BLaER1 (cell line): ENCODE data around the gene ARHGAP11B.
A peak's percentile ranks its signal among the peaks of the same experiment; 100 is the strongest.
"Not testable (repeated sequence)": the region's sequence is repeated elsewhere in the genome, so short reads cannot be mapped to it uniquely, and the experiment has no call there.

Source experiments
- H3K27ac ChIP-seq: shearing (Covaris generic); formaldehyde crosslinking; 2 replicates; pipeline ENCODE4 v1.8.1; 2022
- H3K27me3 ChIP-seq: shearing (Covaris generic); formaldehyde crosslinking; 2 replicates; pipeline ENCODE4 v1.8.1; 2022
- H3K36me3 ChIP-seq: shearing (Covaris generic); formaldehyde crosslinking; 2 replicates; pipeline ENCODE4 v1.8.1; 2022
- H3K4me1 ChIP-seq: shearing (Covaris generic); formaldehyde crosslinking; 2 replicates; pipeline ENCODE4 v1.8.1; 2022
- H3K4me2 ChIP-seq: shearing (Covaris generic); formaldehyde crosslinking; 2 replicates; pipeline ENCODE4 v1.8.1; 2022
- H3K4me3 ChIP-seq: shearing (Covaris generic); formaldehyde crosslinking; 2 replicates; pipeline ENCODE4 v1.8.1; 2022
- H3K9ac ChIP-seq: shearing (Covaris generic); formaldehyde crosslinking; 2 replicates; pipeline ENCODE4 v1.8.1; 2022
- H3K9me3 ChIP-seq: shearing (Covaris generic); formaldehyde crosslinking; 2 replicates; pipeline ENCODE4 v1.8.1; 2022
- H4K20me1 ChIP-seq: shearing (Covaris generic); formaldehyde crosslinking; 2 replicates; pipeline ENCODE4 v1.8.1; 2022
- Cebpa-rat ChIP-seq: shearing (Covaris generic); IDR thresholded peaks from 2 replicates; pipeline ENCODE4 v1.8.1; 2022

Gene ARHGAP11B

GRCh38 chr15:30625436-30626193 lies at the start of gene ARHGAP11B:
TSS of gene ARHGAP11B (plus strand) at chr15:30626128.
- not testable (repeated sequence) for H3K9me3 ChIP-seq, H3K27me3 ChIP-seq, H4K20me1 ChIP-seq, H3K36me3 ChIP-seq
- Histone ChIP-seq H3K4me2 (peak within 1 kb of the TSS; percentile 71), H3K4me3 (peak within 1 kb of the TSS; percentile 74), H3K27ac (peak within 1 kb of the TSS; percentile 92), H3K9ac (peak within 1 kb of the TSS; percentile 87), H3K4me1 (peaks cover 19% of the 10 kb centered on the region)

GRCh38 chr15:30579394-30579970 lies 46.4 kb upstream of the ARHGAP11B start:
- H3K36me3 ChIP-seq, H3K9me3 ChIP-seq, H3K4me2 ChIP-seq, H3K27ac ChIP-seq, H3K4me3 ChIP-seq, H3K27me3 ChIP-seq, H4K20me1 ChIP-seq, H3K9ac ChIP-seq, H3K4me1 ChIP-seq: not testable (repeated sequence)

GRCh38 chr15:30580716-30581115 lies 45.2 kb upstream of the ARHGAP11B start:
- not testable (repeated sequence) for H3K27me3 ChIP-seq, H3K36me3 ChIP-seq, H3K9me3 ChIP-seq, H4K20me1 ChIP-seq, H3K4me1 ChIP-seq, H3K4me3 ChIP-seq, H3K9ac ChIP-seq, H3K4me2 ChIP-seq, H3K27ac ChIP-seq

GRCh38 chr15:30598953-30599352 lies 27.0 kb upstream of the ARHGAP11B start:
- H3K4me2 ChIP-seq, H4K20me1 ChIP-seq, H3K9me3 ChIP-seq, H3K27me3 ChIP-seq, H3K4me3 ChIP-seq, H3K36me3 ChIP-seq, H3K27ac ChIP-seq, H3K9ac ChIP-seq, H3K4me1 ChIP-seq: not testable (repeated sequence)

- not testable (repeated sequence) for H3K4me2 ChIP-seq, H4K20me1 ChIP-seq, H3K4me1 ChIP-seq, H3K27ac ChIP-seq, H3K4me3 ChIP-seq, H3K27me3 ChIP-seq, H3K9ac ChIP-seq, H3K9me3 ChIP-seq, H3K36me3 ChIP-seq
Observed at GRCh38 chr15:30603796-30604195, 22.1 kb upstream of the ARHGAP11B start, which contains the start of gene GOLGA8H. TSS of gene GOLGA8H (plus strand) at chr15:30604028. CDS start at chr15:30604126, 98 bp downstream.

GRCh38 chr15:30612271-30612670 lies 13.7 kb upstream of the ARHGAP11B start:
- H3K9me3 ChIP-seq, H3K4me1 ChIP-seq, H3K27ac ChIP-seq, H3K4me3 ChIP-seq, H3K36me3 ChIP-seq, H3K4me2 ChIP-seq, H3K27me3 ChIP-seq, H3K9ac ChIP-seq, H4K20me1 ChIP-seq: not testable (repeated sequence)

- not testable (repeated sequence) for H3K27me3 ChIP-seq, H3K36me3 ChIP-seq, H3K9me3 ChIP-seq, H4K20me1 ChIP-seq, H3K9ac ChIP-seq, H3K4me1 ChIP-seq, H3K4me2 ChIP-seq, H3K4me3 ChIP-seq, H3K27ac ChIP-seq
Observed at GRCh38 chr15:30621342-30621741, 4.6 kb upstream of the ARHGAP11B start.

- not testable (repeated sequence) for H4K20me1 ChIP-seq, H3K9me3 ChIP-seq, H3K36me3 ChIP-seq, H3K27me3 ChIP-seq
- peak overlapping the region; percentile 74 for H3K4me3 ChIP-seq
- peak overlapping the region; percentile 71 for H3K4me2 ChIP-seq
- H3K27ac ChIP-seq, result peak overlapping the region; percentile 92
- H3K9ac ChIP-seq, result peak overlapping the region; percentile 87
- H3K4me1 ChIP-seq, result peaks cover 19% of the 10 kb centered on the region
Observed at GRCh38 chr15:30626194-30626565, 252 bp downstream of the ARHGAP11B start.

GRCh38 chr15:30626632-30627031 lies 704 bp downstream of the ARHGAP11B start:
- not testable (repeated sequence) for H3K9me3 ChIP-seq, H3K36me3 ChIP-seq, H4K20me1 ChIP-seq, H3K27me3 ChIP-seq
- H3K9ac ChIP-seq, result peak overlapping the region; percentile 87
- peaks cover 19% of the 10 kb centered on the region for H3K4me1 ChIP-seq
- peak overlapping the region; percentile 74 for H3K4me3 ChIP-seq
- H3K4me2 ChIP-seq, result peak overlapping the region; percentile 71
- H3K27ac ChIP-seq, result peak overlapping the region; percentile 92

GRCh38 chr15:30650012-30650929 lies 24.3 kb downstream of the ARHGAP11B start:
- H3K27me3 ChIP-seq, result no peaks in the 10 kb centered on the region
- peaks cover 22% of the 10 kb centered on the region for H3K4me1 ChIP-seq
- H3K9ac ChIP-seq, result no peak overlapping the region
- peaks cover 62% of the 10 kb centered on the region for H3K36me3 ChIP-seq
- H3K4me3 ChIP-seq, result no peak overlapping the region
- peak overlapping the region; percentile 60 for H3K4me2 ChIP-seq
- 0 out of 2 replicates have a peak overlapping the region, but pooled peaks have one; percentile 5 for H3K27ac ChIP-seq
- H3K9me3 ChIP-seq, result no peaks in the 10 kb centered on the region
- no peak for TF ChIP-seq Cebpa-rat
- peaks cover 5% of the 10 kb centered on the region; the same call in 1 of the 2 replicates for H4K20me1 ChIP-seq

- H3K9ac ChIP-seq, H3K4me1 ChIP-seq, H3K4me2 ChIP-seq, H3K27me3 ChIP-seq, H4K20me1 ChIP-seq, H3K9me3 ChIP-seq, H3K4me3 ChIP-seq, H3K27ac ChIP-seq: not testable (repeated sequence)
- H3K36me3 ChIP-seq, result peaks cover 68% of the 10 kb centered on the region
Observed at GRCh38 chr15:30661154-30661553, 35.2 kb downstream of the ARHGAP11B start.

GRCh38 chr15:30669621-30670020 lies 43.7 kb downstream of the ARHGAP11B start:
- not testable (repeated sequence) for H3K4me3 ChIP-seq, H4K20me1 ChIP-seq, H3K9me3 ChIP-seq, H3K9ac ChIP-seq, H3K27me3 ChIP-seq, H3K27ac ChIP-seq, H3K4me2 ChIP-seq, H3K4me1 ChIP-seq
- peaks cover 84% of the 10 kb centered on the region for H3K36me3 ChIP-seq
